ENCODE measurements around the gene GMDS. TPM values are rescaled to one million over a fixed set of nuclear protein-coding genes. Genes with fewer than 3 reads are reported as not detected.

GMDS gene
- total and polyA plus RNA-seq, 2 experiments from 2014 or later, result 30.1 to 36.5 TPM

DNA sequence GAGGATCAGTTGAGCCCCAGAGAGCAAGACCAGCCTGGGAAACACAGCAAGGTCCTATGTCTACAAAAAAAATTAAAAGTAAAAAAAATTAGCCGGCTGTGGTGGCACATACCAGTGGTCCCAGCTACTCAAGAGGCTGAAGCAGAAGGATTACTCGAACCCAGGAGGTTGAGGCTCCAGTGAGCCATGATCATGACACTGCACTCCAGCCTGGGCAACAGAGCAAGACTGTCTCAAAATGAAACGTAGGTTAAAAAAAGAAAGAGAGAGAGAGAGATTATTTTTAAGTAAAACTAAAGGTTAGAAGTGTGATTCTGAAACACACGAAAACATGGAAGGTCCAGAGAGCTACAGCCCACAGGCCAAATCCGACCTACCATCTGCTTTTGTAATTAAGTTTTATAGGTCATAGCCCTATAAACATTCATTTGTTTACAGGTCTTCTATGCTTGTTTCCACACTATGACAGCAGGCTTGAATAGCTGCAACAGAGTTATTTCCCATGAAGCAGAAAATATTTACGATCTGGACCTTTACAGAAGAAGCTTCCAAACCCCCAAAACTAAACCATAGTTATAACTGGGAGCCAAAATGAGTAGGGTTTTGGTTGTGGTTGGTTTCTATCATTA lies 279.7 kb downstream of the GMDS start:
- Mint-ChIP-seq H3K27me3 (ENCODE audit: insufficient read depth, low read depth, poor library complexity) (peaks cover 4% of the 10 kb centered on the region), H3K27ac (no peak overlapping the region), H3K9me3 (no peaks in the 10 kb centered on the region), H3K36me3 (ENCODE audit: low read depth) (no peaks in the 10 kb centered on the region), H3K4me3 (no peak overlapping the region), H3K4me1 (peaks cover 20% of the 10 kb centered on the region)
- Histone ChIP-seq H3K4me2 (no peak overlapping the region), H3K9me2 (ENCODE audit: insufficient read depth) (no peaks in the 10 kb centered on the region), H3K27me3 (ENCODE audit: insufficient read depth) (no peaks in the 10 kb centered on the region), H3K27ac (ENCODE audit: low read depth) (no peak overlapping the region), H3F3A (replicated peaks; ENCODE audit: low read depth) (no peaks in the 10 kb centered on the region), H3K4me1 (ENCODE audit: insufficient read depth) (no peaks in the 10 kb centered on the region), H2AFZ (no peak overlapping the region), H3K79me2 (replicated peaks; ENCODE audit: insufficient read depth) (no peaks in the 10 kb centered on the region; the same call in 1 of the 2 replicates), H3K4me3 (no peak overlapping the region), H4K20me1 (replicated peaks; ENCODE audit: insufficient read depth) (no peaks in the 10 kb centered on the region), H3K36me3 (ENCODE audit: insufficient read depth) (no peaks in the 10 kb centered on the region)
- DNase-seq (ENCODE audit: low spot score) (no peak), ATAC-seq (no peak)
- TF ChIP-seq ZNF331 (CRISPR knock-in tag; IDR thresholded peaks at IDR 0.05; ENCODE audit: low read depth), result no peak
- no peak for TF ChIP-seq EZH2 (IDR thresholded peaks at IDR 0.05; ENCODE audit: low read depth, unreplicated experiment)
- TF ChIP-seq, protein P1, sequence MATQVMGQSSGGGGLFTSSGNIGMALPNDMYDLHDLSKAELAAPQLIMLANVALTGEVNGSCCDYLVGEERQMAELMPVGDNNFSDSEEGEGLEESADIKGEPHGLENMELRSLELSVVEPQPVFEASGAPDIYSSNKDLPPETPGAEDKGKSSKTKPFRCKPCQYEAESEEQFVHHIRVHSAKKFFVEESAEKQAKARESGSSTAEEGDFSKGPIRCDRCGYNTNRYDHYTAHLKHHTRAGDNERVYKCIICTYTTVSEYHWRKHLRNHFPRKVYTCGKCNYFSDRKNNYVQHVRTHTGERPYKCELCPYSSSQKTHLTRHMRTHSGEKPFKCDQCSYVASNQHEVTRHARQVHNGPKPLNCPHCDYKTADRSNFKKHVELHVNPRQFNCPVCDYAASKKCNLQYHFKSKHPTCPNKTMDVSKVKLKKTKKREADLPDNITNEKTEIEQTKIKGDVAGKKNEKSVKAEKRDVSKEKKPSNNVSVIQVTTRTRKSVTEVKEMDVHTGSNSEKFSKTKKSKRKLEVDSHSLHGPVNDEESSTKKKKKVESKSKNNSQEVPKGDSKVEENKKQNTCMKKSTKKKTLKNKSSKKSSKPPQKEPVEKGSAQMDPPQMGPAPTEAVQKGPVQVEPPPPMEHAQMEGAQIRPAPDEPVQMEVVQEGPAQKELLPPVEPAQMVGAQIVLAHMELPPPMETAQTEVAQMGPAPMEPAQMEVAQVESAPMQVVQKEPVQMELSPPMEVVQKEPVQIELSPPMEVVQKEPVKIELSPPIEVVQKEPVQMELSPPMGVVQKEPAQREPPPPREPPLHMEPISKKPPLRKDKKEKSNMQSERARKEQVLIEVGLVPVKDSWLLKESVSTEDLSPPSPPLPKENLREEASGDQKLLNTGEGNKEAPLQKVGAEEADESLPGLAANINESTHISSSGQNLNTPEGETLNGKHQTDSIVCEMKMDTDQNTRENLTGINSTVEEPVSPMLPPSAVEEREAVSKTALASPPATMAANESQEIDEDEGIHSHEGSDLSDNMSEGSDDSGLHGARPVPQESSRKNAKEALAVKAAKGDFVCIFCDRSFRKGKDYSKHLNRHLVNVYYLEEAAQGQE (IDR thresholded peaks at IDR 0.05; ENCODE audit: unreplicated experiment), result no peak
- TF ChIP-seq CREB1 (CRISPR knock-in tag; IDR thresholded peaks at IDR 0.05; ENCODE audit: low read depth), result no peak
- TF ChIP-seq, protein P2, sequence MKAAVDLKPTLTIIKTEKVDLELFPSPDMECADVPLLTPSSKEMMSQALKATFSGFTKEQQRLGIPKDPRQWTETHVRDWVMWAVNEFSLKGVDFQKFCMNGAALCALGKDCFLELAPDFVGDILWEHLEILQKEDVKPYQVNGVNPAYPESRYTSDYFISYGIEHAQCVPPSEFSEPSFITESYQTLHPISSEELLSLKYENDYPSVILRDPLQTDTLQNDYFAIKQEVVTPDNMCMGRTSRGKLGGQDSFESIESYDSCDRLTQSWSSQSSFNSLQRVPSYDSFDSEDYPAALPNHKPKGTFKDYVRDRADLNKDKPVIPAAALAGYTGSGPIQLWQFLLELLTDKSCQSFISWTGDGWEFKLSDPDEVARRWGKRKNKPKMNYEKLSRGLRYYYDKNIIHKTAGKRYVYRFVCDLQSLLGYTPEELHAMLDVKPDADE (IDR thresholded peaks at IDR 0.05), result no peak
- TF ChIP-seq STAT1 (IDR thresholded peaks at IDR 0.05; ENCODE audit: unreplicated experiment), result no peak
- no peak for TF ChIP-seq POLR2AphosphoS5 (IDR thresholded peaks at IDR 0.05; ENCODE audit: low read depth)
- TF ChIP-seq, protein P3, sequence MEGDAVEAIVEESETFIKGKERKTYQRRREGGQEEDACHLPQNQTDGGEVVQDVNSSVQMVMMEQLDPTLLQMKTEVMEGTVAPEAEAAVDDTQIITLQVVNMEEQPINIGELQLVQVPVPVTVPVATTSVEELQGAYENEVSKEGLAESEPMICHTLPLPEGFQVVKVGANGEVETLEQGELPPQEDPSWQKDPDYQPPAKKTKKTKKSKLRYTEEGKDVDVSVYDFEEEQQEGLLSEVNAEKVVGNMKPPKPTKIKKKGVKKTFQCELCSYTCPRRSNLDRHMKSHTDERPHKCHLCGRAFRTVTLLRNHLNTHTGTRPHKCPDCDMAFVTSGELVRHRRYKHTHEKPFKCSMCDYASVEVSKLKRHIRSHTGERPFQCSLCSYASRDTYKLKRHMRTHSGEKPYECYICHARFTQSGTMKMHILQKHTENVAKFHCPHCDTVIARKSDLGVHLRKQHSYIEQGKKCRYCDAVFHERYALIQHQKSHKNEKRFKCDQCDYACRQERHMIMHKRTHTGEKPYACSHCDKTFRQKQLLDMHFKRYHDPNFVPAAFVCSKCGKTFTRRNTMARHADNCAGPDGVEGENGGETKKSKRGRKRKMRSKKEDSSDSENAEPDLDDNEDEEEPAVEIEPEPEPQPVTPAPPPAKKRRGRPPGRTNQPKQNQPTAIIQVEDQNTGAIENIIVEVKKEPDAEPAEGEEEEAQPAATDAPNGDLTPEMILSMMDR (conservative IDR thresholded peaks at IDR 0.05; ENCODE audit: low read depth in 2 of 2), result no peak
- TF ChIP-seq ZNF114 (CRISPR knock-in tag; IDR thresholded peaks at IDR 0.05), result no peak
- TF ChIP-seq JUNB (IDR thresholded peaks at IDR 0.05; ENCODE audit: unreplicated experiment), result no peak
- no peak for TF ChIP-seq EZH2phosphoT487 (IDR thresholded peaks at IDR 0.05; ENCODE audit: unreplicated experiment)
- no peak for TF ChIP-seq NANOG (IDR thresholded peaks at IDR 0.05; ENCODE audit: borderline replicate concordance)
- TF ChIP-seq, protein P4, sequence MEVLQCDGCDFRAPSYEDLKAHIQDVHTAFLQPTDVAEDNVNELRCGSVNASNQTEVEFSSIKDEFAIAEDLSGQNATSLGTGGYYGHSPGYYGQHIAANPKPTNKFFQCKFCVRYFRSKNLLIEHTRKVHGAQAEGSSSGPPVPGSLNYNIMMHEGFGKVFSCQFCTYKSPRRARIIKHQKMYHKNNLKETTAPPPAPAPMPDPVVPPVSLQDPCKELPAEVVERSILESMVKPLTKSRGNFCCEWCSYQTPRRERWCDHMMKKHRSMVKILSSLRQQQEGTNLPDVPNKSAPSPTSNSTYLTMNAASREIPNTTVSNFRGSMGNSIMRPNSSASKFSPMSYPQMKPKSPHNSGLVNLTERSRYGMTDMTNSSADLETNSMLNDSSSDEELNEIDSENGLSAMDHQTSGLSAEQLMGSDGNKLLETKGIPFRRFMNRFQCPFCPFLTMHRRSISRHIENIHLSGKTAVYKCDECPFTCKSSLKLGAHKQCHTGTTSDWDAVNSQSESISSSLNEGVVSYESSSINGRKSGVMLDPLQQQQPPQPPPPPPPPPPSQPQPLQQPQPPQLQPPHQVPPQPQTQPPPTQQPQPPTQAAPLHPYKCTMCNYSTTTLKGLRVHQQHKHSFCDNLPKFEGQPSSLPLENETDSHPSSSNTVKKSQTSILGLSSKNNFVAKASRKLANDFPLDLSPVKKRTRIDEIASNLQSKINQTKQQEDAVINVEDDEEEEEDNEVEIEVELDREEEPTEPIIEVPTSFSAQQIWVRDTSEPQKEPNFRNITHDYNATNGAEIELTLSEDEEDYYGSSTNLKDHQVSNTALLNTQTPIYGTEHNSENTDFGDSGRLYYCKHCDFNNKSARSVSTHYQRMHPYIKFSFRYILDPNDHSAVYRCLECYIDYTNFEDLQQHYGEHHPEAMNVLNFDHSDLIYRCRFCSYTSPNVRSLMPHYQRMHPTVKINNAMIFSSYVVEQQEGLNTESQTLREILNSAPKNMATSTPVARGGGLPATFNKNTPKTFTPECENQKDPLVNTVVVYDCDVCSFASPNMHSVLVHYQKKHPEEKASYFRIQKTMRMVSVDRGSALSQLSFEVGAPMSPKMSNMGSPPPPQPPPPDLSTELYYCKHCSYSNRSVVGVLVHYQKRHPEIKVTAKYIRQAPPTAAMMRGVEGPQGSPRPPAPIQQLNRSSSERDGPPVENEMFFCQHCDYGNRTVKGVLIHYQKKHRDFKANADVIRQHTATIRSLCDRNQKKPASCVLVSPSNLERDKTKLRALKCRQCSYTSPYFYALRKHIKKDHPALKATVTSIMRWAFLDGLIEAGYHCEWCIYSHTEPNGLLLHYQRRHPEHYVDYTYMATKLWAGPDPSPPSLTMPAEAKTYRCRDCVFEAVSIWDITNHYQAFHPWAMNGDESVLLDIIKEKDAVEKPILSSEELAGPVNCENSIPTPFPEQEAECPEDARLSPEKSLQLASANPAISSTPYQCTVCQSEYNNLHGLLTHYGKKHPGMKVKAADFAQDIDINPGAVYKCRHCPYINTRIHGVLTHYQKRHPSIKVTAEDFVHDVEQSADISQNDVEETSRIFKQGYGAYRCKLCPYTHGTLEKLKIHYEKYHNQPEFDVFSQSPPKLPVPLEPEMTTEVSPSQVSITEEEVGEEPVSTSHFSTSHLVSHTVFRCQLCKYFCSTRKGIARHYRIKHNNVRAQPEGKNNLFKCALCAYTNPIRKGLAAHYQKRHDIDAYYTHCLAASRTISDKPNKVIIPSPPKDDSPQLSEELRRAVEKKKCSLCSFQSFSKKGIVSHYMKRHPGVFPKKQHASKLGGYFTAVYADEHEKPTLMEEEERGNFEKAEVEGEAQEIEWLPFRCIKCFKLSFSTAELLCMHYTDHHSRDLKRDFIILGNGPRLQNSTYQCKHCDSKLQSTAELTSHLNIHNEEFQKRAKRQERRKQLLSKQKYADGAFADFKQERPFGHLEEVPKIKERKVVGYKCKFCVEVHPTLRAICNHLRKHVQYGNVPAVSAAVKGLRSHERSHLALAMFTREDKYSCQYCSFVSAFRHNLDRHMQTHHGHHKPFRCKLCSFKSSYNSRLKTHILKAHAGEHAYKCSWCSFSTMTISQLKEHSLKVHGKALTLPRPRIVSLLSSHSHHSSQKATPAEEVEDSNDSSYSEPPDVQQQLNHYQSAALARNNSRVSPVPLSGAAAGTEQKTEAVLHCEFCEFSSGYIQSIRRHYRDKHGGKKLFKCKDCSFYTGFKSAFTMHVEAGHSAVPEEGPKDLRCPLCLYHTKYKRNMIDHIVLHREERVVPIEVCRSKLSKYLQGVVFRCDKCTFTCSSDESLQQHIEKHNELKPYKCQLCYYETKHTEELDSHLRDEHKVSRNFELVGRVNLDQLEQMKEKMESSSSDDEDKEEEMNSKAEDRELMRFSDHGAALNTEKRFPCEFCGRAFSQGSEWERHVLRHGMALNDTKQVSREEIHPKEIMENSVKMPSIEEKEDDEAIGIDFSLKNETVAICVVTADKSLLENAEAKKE (CRISPR knock-in tag; IDR thresholded peaks at IDR 0.05), result no peak
